Subcutaneous abdominal adipose tissue (tissue), 5 donors: ENCODE results near the gene MSRB2.

Experiments used
- H3K27ac ChIP-seq: one replicate; pipeline ENCODE4 v1.7.0; 2013; ENCODE audit warnings: low read depth, mild to moderate bottlenecking, inconsistent platforms, low read length, moderate library complexity
- H3K27me3 ChIP-seq, 5 donors: one replicate each; pipeline ENCODE4 v1.7.0; 2013; ENCODE audit warnings: low read length in 5 of 5, inconsistent platforms in 1 of 5; ENCODE audit not compliant: control insufficient read depth in 5 of 5, insufficient read depth in 4 of 5
- H3K36me3 ChIP-seq, 5 donors: one replicate each; pipeline ENCODE4 v1.7.0; 2013; ENCODE audit warnings: low read length in 5 of 5; ENCODE audit not compliant: control insufficient read depth in 5 of 5, insufficient read depth in 5 of 5
- H3K4me1 ChIP-seq, 5 donors: one replicate each; pipeline ENCODE4 v1.7.0; 2013; ENCODE audit warnings: low read length in 5 of 5, mild to moderate bottlenecking in 3 of 5, moderate library complexity in 1 of 5; ENCODE audit not compliant: control insufficient read depth in 5 of 5, insufficient read depth in 5 of 5
- H3K4me3 ChIP-seq, 5 donors: one replicate each; pipeline ENCODE4 v1.7.0; 2013; ENCODE audit warnings: low read length in 5 of 5, low read depth in 1 of 5
- H3K9ac ChIP-seq, 5 donors: one replicate each; pipeline ENCODE4 v1.7.0; 2013; ENCODE audit warnings: low read length in 5 of 5, mild to moderate bottlenecking in 4 of 5, moderate library complexity in 3 of 5
- H3K9me3 ChIP-seq, 5 donors: one replicate each; pipeline ENCODE4 v1.7.0; 2013; ENCODE audit warnings: low read length in 5 of 5; ENCODE audit not compliant: control insufficient read depth in 5 of 5
- donor health status: healthy.
- donor health status: healthy.
- donor health status: healthy.
- donor health status: healthy.
- donor health status: healthy.

The MSRB2 gene

DNA sequence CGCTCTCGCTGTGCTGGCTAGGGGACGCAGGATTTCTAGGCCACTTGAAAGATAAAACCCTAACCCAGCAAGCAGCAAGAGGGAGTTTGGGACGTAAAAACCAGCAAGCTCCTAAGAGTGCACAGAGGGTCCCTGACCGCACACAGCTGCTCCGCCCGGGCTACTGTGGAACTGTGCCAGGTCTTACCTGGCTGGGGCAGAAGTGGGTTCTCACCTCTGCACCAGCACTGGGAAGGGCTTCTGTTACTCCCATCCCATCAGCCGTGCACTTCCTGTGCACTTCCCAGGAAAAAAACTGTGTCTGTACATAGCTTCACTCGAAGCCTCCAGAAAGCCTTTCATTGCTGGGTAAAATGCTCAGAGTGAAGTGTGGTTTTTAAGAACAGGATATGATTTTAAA is 50.9 kb downstream of the MSRB2 start:
- Histone ChIP-seq H3K27me3 (no peaks in the 10 kb centered on the region), H3K9me3 (peaks cover 0 to 2% (median 0%) of the 10 kb centered on the region in 5 donors), H3K36me3 (no peaks in the 10 kb centered on the region), H3K9ac (no peak overlapping the region), H3K27ac (no peak overlapping the region), H3K4me1 (no peaks in the 10 kb centered on the region), H3K4me3 (no peak overlapping the region)

DNA sequence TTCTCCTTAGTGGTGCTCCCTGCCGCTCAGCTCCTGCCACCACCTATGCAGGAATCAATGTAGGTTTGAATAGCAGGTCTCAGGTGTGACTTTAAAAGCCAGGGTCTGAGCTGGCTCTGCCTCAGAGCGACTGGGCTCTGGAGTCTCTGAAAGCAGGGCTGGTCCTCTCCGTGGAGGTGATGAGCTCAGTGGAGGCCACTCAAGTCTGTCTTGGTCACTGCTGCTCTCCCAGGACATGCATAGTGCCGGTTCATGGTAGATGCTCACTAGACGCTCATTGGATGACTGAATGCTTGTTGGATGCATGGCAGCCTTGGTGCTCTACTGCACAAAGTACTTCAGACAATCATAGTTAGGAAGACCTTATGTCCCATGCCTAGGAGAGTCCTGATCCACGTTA is 51.7 kb downstream of the MSRB2 start:
- Histone ChIP-seq H3K36me3 (no peaks in the 10 kb centered on the region), H3K27me3 (no peaks in the 10 kb centered on the region), H3K9me3 (no peaks in the 10 kb centered on the region), H3K4me1 (no peaks in the 10 kb centered on the region), H3K4me3 (no peak overlapping the region), H3K9ac (no peak overlapping the region), H3K27ac (no peak overlapping the region)

DNA sequence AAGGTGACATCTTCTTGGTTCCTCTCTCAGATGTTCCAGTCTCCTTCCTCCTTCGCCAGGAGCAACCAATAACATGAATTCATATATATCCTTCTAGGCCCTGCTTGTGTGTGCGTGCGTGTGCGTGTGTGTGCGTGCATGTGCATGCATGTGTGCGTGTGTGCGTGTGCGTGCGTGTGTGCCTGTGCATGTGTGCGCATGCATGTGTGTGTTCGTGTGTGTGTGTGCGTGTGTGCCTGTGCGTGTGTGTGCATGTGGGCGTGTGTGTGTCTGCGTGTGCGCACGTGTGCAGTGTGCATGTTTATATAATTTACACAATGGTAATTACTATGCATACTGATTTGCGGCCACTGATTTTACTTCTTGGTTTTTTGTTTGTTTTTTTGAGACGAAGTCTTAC is 52.8 kb downstream of the MSRB2 start:
- Histone ChIP-seq H3K27ac (no peak overlapping the region), H3K36me3 (no peaks in the 10 kb centered on the region), H3K27me3 (no peaks in the 10 kb centered on the region), H3K4me3 (no peak overlapping the region), H3K9me3 (no peaks in the 10 kb centered on the region), H3K9ac (no peak overlapping the region), H3K4me1 (no peaks in the 10 kb centered on the region)

DNA sequence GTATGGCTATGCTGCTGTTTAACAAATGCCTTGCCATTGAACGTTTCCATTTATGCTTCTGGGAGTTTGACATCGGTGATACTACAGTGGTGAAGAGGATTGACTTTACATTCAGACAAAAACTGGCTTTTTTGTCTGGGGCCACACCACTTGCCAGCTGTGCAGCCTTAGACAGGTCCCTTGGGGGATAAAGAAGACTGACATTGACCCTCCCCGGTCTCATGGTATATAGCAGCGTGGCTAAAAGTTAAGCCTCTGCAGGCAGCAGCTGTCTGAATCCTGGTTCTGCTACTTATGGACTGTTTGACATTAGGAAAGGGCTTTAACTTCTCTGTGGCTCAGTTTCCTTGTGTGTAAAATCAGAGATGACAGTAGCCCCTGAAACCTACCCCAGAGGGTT is 54.7 kb downstream of the MSRB2 start:
- H3K27ac ChIP-seq: no peak overlapping the region
- H3K36me3 ChIP-seq: no peaks in the 10 kb centered on the region
- no peaks in the 10 kb centered on the region for H3K4me1 ChIP-seq
- H3K27me3 ChIP-seq: peaks cover 0 to 1% (median 0%) of the 10 kb centered on the region in 5 donors
- no peak overlapping the region for H3K9ac ChIP-seq
- no peak overlapping the region for H3K4me3 ChIP-seq
- no peaks in the 10 kb centered on the region for H3K9me3 ChIP-seq

DNA sequence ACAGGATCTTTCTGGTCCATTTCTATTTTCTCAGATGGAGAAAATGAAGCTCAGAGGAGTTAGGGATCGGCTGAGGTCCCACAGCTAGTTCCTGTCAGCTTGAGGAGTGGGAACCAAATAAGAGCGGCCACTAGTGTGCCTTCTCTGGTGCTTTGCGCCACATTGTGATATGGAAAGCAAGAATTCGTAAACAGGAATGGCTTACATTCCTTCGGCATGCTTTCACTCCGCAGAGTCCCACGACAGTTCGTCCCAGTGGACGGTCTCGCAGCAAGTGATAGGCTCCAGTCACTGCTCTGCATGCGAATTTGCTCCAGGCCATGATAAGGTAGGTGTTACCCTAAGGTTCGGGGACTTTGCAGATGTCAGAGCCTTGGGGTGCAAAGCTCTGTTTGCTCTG is 55.2 kb downstream of the MSRB2 start:
- Histone ChIP-seq H3K27ac (no peak overlapping the region), H3K9ac (no peak overlapping the region), H3K4me1 (no peaks in the 10 kb centered on the region), H3K36me3 (no peaks in the 10 kb centered on the region), H3K4me3 (no peak overlapping the region), H3K27me3 (peaks cover 0 to 3% (median 0%) of the 10 kb centered on the region in 5 donors), H3K9me3 (no peaks in the 10 kb centered on the region)

DNA sequence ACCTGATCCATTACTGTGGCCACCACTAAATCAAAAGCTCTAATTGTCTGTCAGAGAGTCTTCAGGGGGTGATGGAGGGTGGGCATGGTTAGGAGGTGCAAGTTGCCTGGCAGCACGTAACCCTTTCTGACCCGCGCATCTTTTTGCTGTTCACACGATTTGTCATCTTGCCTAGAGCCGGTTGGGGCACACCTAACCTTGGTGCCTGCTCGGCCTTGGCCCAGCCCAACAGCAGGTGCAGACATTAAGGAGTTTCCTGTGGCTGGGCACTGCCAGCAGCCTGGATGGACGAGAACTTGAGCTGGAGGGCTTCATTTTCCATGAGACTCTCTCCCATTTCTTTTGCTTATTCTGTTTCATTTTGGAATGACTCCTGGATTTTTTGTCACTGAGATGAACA is 55.7 kb downstream of the MSRB2 start:
- no peaks in the 10 kb centered on the region for H3K9me3 ChIP-seq
- H3K36me3 ChIP-seq: no peaks in the 10 kb centered on the region
- H3K4me3 ChIP-seq: no peak overlapping the region
- H3K9ac ChIP-seq: no peak overlapping the region
- no peaks in the 10 kb centered on the region for H3K4me1 ChIP-seq
- peaks cover 0 to 5% (median 0%) of the 10 kb centered on the region in 5 donors for H3K27me3 ChIP-seq
- no peak overlapping the region for H3K27ac ChIP-seq

DNA sequence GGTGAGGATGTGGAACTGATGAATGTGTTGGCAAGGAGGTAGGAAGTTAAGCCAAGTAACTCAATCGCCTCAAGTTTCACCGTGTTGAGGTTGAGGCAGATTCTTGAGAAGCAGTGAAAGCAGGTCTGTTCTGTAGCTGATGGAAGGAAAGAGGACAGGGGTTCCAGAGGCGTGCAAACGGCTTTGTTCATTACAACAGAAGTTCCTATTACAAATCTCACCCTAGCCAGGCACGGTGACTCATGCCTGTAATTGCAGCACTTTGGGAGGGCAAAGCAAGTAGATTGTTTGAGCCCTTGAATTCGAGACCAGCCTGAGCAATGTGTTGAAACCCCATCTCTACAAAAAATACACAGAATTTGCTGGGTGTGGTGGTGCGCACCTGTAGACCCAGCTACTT is 59.8 kb downstream of the MSRB2 start:
- H3K27ac ChIP-seq: no peak overlapping the region
- H3K4me3 ChIP-seq: no peak overlapping the region
- H3K4me1 ChIP-seq: peaks cover 0 to 5% (median 3%) of the 10 kb centered on the region in 5 donors
- H3K9ac ChIP-seq: no peak overlapping the region
- no peaks in the 10 kb centered on the region for H3K36me3 ChIP-seq
- H3K27me3 ChIP-seq: peaks cover 0 to 15% (median 6%) of the 10 kb centered on the region in 5 donors
- H3K9me3 ChIP-seq: no peaks in the 10 kb centered on the region

DNA sequence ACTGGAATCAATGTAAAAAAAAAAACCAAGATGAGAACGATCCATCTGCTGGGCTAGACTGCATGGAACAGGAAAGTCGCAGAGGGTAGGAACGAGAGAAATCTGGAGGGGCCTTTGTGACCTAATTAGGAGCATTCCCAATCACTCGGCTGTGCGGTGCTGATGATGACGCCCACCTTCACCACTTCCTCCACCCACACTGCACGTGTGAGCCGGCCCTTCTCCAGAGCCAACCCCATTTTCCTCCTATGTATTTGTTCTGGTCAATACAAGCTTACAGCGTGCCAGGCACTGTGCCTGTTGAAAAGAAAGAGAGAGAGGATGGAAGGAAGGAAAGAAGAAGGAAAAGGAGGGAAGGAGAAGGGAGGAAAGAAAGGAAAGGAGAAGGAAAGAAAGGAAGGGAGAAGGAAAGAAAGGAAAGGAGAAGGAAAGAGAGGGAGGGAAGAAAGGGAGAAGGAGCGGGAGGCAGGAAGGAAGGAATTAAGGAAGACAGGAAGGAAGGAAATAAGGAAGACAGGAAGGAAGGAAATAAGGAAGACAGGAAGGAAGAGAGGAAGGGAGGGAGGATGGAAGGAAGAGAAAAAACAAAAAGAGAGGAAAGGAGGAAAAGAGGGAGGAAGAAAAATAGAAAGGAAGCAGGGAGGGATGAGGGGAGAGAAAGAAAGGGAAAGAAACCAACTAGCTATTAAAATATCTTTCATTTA is 61.2 kb downstream of the MSRB2 start:
- H3K36me3 ChIP-seq: no peaks in the 10 kb centered on the region
- no peak overlapping the region for H3K4me3 ChIP-seq
- no peak overlapping the region for H3K27ac ChIP-seq
- H3K9ac ChIP-seq: no peak overlapping the region
- peaks cover 0 to 15% (median 6%) of the 10 kb centered on the region in 5 donors for H3K27me3 ChIP-seq
- H3K9me3 ChIP-seq: no peaks in the 10 kb centered on the region
- H3K4me1 ChIP-seq: peaks cover 0 to 5% (median 3%) of the 10 kb centered on the region in 5 donors

DNA sequence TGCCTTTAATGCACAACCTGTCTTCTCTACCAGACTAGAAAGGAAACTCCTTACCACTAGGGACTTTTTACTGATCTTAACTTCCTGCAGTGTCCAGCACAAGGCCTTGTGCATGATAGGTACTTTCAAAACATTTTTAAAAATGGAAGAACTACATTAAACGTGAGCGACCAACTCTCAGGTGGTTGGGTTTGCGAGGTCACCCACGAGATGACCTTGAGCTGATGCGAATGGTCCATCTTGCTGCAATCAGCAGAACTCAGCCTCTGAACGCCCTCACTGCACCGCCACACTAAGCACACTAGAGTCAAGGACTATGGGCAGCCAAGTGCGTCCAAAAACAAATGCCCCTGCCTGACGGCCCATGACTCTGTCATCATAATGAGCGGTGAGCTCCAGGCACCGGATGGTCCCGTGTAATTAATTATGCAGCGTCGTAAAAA is 61.9 kb downstream of the MSRB2 start:
- Histone ChIP-seq H3K27me3 (peaks cover 0 to 15% (median 6%) of the 10 kb centered on the region in 5 donors), H3K9ac (no peak overlapping the region), H3K4me3 (no peak overlapping the region), H3K9me3 (no peaks in the 10 kb centered on the region), H3K27ac (no peak overlapping the region), H3K36me3 (no peaks in the 10 kb centered on the region), H3K4me1 (peaks cover 0 to 5% (median 3%) of the 10 kb centered on the region in 5 donors)

DNA sequence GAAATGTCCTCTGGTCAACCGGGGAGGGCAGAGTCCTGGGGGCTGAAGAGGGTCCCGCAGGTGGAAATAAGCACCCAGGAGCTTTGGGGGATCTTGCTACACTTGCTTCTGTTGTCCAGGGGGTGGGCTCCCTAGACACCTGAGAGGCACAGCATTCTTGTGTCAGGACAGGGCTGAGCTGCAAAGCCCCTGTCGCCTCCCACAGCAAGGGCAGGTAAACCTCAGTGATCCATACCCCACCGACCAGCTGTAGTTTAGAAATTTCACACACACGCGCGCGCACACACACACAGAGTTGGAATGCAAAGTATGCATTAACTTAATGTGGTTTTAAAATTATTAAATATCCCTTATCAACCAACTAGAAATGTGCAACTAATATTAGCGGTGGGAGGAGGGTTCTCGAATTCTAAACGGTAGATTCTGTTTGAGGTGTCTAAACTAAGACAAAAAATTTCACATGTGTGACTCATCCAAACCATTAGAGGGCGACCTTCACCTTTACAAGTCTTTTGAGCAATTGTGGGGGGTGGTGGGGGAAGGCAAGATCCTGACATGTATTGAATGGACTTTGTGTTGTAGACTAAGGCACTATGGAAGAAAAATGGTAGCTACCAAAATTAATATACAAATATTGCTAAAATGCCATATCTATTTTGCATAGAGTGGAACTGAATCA is 62.5 kb downstream of the MSRB2 start:
- Histone ChIP-seq H3K27ac (no peak overlapping the region), H3K4me3 (peak overlapping the region in 1 of 5 donors; percentile 19), H3K9ac (no peak overlapping the region), H3K9me3 (no peaks in the 10 kb centered on the region), H3K4me1 (peaks cover 0 to 5% (median 3%) of the 10 kb centered on the region in 5 donors), H3K27me3 (peaks cover 0 to 15% (median 6%) of the 10 kb centered on the region in 5 donors), H3K36me3 (no peaks in the 10 kb centered on the region)
